HTR-8/SVneo (cell line): ENCODE results near the gene NSG2.
A peak's percentile ranks its signal among the peaks of the same experiment; 100 is the strongest.
"Not testable (repeated sequence)": the region's sequence is repeated elsewhere in the genome, so short reads cannot be mapped to it uniquely, and the experiment has no call there.

Experiments
- DNase-seq: peaks from one replicate; pipeline ENCODE4 v3.0.0; 2011; ENCODE audit warnings: low spot score, mixed read lengths; ENCODE audit not compliant: insufficient read length
- FAIRE-seq: peaks from 2 replicates; lab custom pipeline; 2011; peaks lifted over from hg19 to GRCh38; lab: Jason Lieb, UNC

The NSG2 gene

GRCh38 chr5:174097486-174098185 is 52.1 kb downstream of the NSG2 start:
- FAIRE-seq (peak; percentile 13), DNase-seq (no peak)

- FAIRE-seq (no peak), DNase-seq (no peak)
Observed at GRCh38 chr5:174098694-174099093, 53.2 kb downstream of the NSG2 start.

GRCh38 chr5:174100490-174100889 is 55.0 kb downstream of the NSG2 start:
- DNase-seq (no peak), FAIRE-seq (no peak)

- FAIRE-seq: no peak
Observed at GRCh38 chr5:174101195-174101730, 55.8 kb downstream of the NSG2 start.

GRCh38 chr5:174102574-174102973 is 57.1 kb downstream of the NSG2 start:
- DNase-seq, FAIRE-seq: not testable (repeated sequence)

More at GRCh38 chr5:174101195-174101730, 55.8 kb downstream of the NSG2 start:
- DNase-seq: no peak

- FAIRE-seq (no peak), DNase-seq (no peak)
Observed at GRCh38 chr5:174106997-174107655, 61.6 kb downstream of the NSG2 start.

- FAIRE-seq (no peak), DNase-seq (no peak)
Observed at GRCh38 chr5:174108745-174109144, 63.2 kb downstream of the NSG2 start.

GRCh38 chr5:174109698-174110260 is 64.3 kb downstream of the NSG2 start:
- FAIRE-seq: no peak
- no peak for DNase-seq

- FAIRE-seq (no peak), DNase-seq (no peak)
Observed at GRCh38 chr5:174110310-174110709, 64.8 kb downstream of the NSG2 start.

GRCh38 chr5:174111287-174111973 is 65.9 kb downstream of the NSG2 start:
- FAIRE-seq: no peak

GRCh38 chr5:174115226-174115625 is 69.7 kb downstream of the NSG2 start:
- no peak for FAIRE-seq
- DNase-seq: no peak

More at GRCh38 chr5:174111287-174111973, 65.9 kb downstream of the NSG2 start:
- no peak for DNase-seq

- FAIRE-seq: no peak
- DNase-seq: no peak
Observed at GRCh38 chr5:174118823-174119467, 73.4 kb downstream of the NSG2 start.

GRCh38 chr5:174119468-174119881 is 74.0 kb downstream of the NSG2 start:
- DNase-seq (no peak), FAIRE-seq (no peak)

GRCh38 chr5:174120401-174121005 is 75.0 kb downstream of the NSG2 start:
- no peak for FAIRE-seq
- DNase-seq: no peak

- peak; percentile 26 for FAIRE-seq
- no peak for DNase-seq
Observed at GRCh38 chr5:174134545-174134944, 89.0 kb downstream of the NSG2 start.

GRCh38 chr5:174139623-174140022 is 94.1 kb downstream of the NSG2 start:
- DNase-seq (no peak), FAIRE-seq (no peak)

- no peak for FAIRE-seq
- no peak for DNase-seq
Observed at GRCh38 chr5:174140452-174141020, 95.0 kb downstream of the NSG2 start.

GRCh38 chr5:174141398-174141797 is 95.9 kb downstream of the NSG2 start:
- DNase-seq (no peak), FAIRE-seq (no peak)

GRCh38 chr5:174145091-174145490 is 99.6 kb downstream of the NSG2 start:
- FAIRE-seq (no peak), DNase-seq (no peak)
